ENCODE measurements around the gene PDE5A. TPM values are rescaled to one million over a fixed set of nuclear protein-coding genes. Genes with fewer than 3 reads are reported as not detected.
A peak's percentile ranks its signal among the peaks of the same experiment; 100 is the strongest.
"Not testable (repeated sequence)": the region's sequence is repeated elsewhere in the genome, so short reads cannot be mapped to it uniquely, and the experiment has no call there.

The PDE5A gene
- total RNA-seq, 1 donor from 2014 or later = 21.2 TPM

- FAIRE-seq = no peak
- no peak for DNase-seq (ENCODE audit: low spot score in 2 of 2)
These were observed 19.0 kb upstream of the PDE5A start for GRCh38 chr4:119647558-119647957.

- FAIRE-seq = no peak
- DNase-seq (ENCODE audit: low spot score in 2 of 2) = no peak
These were observed 17.9 kb upstream of the PDE5A start for GRCh38 chr4:119646347-119647071.

- no peak for FAIRE-seq
- DNase-seq (ENCODE audit: low spot score in 2 of 2) = no peak
These were observed 14.9 kb upstream of the PDE5A start for GRCh38 chr4:119643306-119644042.

GRCh38 chr4:119641765-119642164 lies 13.2 kb upstream of the PDE5A start:
- FAIRE-seq (no peak), DNase-seq (ENCODE audit: low spot score in 2 of 2) (no peak)

- FAIRE-seq (no peak), DNase-seq (ENCODE audit: low spot score in 2 of 2) (no peak)
These were observed 9.8 kb upstream of the PDE5A start for GRCh38 chr4:119638359-119638758.

- FAIRE-seq; DNase-seq (ENCODE audit: low spot score in 2 of 2): not testable (repeated sequence)
These were observed 8.2 kb upstream of the PDE5A start for GRCh38 chr4:119636851-119637250.

GRCh38 chr4:119632216-119632615 lies 3.6 kb upstream of the PDE5A start:
- no peak for DNase-seq (ENCODE audit: low spot score in 2 of 2)
- FAIRE-seq = no peak

GRCh38 chr4:119629142-119629471 lies 503 bp upstream of the PDE5A start:
- FAIRE-seq (no peak), DNase-seq (ENCODE audit: low spot score in 2 of 2) (no peak)

GRCh38 chr4:119627267-119628255 lies 1.0 kb downstream of the PDE5A start:
- FAIRE-seq (no peak), DNase-seq (ENCODE audit: low spot score in 2 of 2) (peak; percentile 70 to 71)

- FAIRE-seq = no peak
- DNase-seq (ENCODE audit: low spot score in 2 of 2) = no peak
These were observed 1.7 kb downstream of the PDE5A start for GRCh38 chr4:119626943-119627266.

GRCh38 chr4:119626420-119626819 lies 2.2 kb downstream of the PDE5A start:
- no peak for FAIRE-seq
- DNase-seq (ENCODE audit: low spot score in 2 of 2) = no peak

- no peak for DNase-seq (ENCODE audit: low spot score in 2 of 2)
- no peak for FAIRE-seq
These were observed 2.8 kb downstream of the PDE5A start for GRCh38 chr4:119625761-119626160.

GRCh38 chr4:119624356-119624755 lies 4.2 kb downstream of the PDE5A start:
- no peak for DNase-seq (ENCODE audit: low spot score in 2 of 2)
- FAIRE-seq = no peak

GRCh38 chr4:119623025-119623424 lies 5.6 kb downstream of the PDE5A start:
- DNase-seq (ENCODE audit: low spot score in 2 of 2) (no peak), FAIRE-seq (no peak)

GRCh38 chr4:119615068-119615719 lies 13.4 kb downstream of the PDE5A start:
- DNase-seq (ENCODE audit: low spot score in 2 of 2) (no peak), FAIRE-seq (no peak)

GRCh38 chr4:119604266-119604665 lies 24.3 kb downstream of the PDE5A start:
- no peak for DNase-seq (ENCODE audit: low spot score in 2 of 2)
- no peak for FAIRE-seq

- FAIRE-seq = no peak
- DNase-seq (ENCODE audit: low spot score in 2 of 2) = no peak
These were observed 26.2 kb downstream of the PDE5A start for GRCh38 chr4:119602366-119602765.

GRCh38 chr4:119598521-119598920 lies 30.1 kb downstream of the PDE5A start:
- no peak for DNase-seq (ENCODE audit: low spot score in 2 of 2)

GRCh38 chr4:119597377-119597776 lies 31.2 kb downstream of the PDE5A start:
- no peak for FAIRE-seq
- no peak for DNase-seq (ENCODE audit: low spot score in 2 of 2)

More at GRCh38 chr4:119598521-119598920, 30.1 kb downstream of the PDE5A start:
- no peak for FAIRE-seq

GRCh38 chr4:119593698-119594097 lies 34.9 kb downstream of the PDE5A start:
- no peak for FAIRE-seq
- no peak for DNase-seq (ENCODE audit: low spot score in 2 of 2)

GRCh38 chr4:119592830-119593229 lies 35.8 kb downstream of the PDE5A start:
- no peak for FAIRE-seq
- no peak for DNase-seq (ENCODE audit: low spot score in 2 of 2)

All from frontal cortex (tissue), 4 donors.